ENCODE data around the gene RPS6KL1.
A peak's percentile ranks its signal among the peaks of the same experiment; 100 is the strongest.

Gene RPS6KL1

DNA sequence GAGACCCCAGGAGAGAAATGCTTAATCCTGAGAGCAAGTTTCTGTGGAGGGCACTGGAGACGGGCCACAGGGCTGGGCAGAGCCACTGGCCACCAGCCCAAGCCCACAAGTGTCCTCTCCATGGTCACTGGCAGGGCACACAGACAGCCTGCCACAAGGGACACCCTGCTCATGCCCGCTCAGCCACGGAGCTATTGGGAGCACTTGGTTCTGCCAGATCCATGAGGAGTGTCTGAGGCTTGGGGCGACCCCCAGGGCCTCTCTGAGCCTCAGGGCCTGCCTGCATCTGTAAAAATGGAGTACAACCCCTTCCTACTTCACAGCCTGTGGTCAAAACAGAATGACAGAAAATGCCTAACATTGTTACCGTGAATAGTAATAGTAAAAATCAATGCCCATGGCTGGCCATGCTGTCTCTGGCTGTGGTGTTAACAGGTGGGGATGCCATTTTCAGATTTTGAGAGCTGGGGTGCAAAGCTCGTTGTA, 29.2 kb upstream of the RPS6KL1 start:
- DNase-seq, result no peak

DNA sequence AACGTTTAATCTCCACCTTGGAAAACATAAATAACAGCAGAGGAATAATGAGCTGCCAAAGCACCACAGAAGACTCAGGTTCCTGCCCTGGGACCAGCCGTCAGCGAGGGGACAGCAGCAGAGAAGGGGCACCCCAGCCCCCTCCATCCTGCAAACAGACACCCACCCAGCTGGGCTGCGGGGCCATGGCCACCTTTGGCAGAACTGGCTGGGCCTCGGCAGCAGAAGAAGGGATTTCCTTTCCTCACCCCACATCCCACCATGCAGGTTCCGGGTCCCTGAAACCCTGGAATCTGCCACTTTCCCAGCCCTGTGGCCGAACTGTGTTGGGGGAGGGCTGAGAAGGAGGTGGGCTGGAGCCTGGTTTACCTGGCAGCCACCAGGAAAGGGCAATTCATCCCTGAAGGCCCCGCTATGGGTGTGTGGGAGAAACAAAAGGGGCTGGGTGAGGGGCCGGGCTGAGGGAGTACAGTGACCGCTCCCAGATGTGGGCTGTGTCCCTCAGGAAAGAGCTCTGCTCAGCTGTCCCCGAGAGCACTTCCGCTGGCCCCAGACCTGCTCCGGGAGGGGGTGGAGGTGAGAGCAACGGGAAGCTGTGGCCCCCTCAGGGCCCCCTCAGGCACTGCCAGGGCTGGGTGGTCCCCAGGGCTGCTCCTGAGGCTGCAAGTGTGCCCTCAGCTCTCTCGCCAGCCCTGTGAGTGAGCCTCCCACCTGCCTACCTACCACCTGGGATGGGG, 28.6 kb upstream of the RPS6KL1 start:
- DNase-seq, result no peak

DNA sequence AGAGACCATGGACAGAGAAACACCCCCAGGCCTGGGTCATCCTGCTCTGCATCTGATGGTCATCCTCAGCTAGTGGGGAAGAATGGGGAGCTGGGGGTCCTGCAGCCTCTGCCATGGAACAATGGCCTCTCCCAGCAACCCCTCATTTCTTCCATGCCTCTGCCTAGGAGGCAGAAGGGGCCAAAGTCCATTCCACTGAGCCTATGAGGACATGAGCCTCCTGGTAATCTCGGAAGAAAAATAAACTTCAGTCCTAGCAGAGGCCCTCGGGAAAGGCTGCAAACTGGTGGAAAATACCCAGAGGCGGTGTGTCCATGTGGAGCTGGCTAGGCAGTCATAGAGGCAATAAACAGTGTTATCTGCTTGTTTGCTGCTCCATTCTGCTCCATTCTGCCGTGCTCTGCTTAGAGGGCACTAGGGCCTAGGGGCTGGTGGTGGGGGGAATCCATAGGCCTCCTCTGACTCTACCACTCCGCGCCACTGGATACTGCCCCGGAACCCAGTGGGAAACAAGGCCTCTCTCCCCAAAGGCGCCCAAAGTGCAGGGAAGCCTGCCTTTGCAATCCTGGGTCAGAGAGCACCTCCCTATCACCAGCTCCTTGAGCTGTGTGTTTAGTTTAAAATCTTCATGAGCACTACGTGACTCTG, 27.9 kb upstream of the RPS6KL1 start:
- DNase-seq, result no peak

DNA sequence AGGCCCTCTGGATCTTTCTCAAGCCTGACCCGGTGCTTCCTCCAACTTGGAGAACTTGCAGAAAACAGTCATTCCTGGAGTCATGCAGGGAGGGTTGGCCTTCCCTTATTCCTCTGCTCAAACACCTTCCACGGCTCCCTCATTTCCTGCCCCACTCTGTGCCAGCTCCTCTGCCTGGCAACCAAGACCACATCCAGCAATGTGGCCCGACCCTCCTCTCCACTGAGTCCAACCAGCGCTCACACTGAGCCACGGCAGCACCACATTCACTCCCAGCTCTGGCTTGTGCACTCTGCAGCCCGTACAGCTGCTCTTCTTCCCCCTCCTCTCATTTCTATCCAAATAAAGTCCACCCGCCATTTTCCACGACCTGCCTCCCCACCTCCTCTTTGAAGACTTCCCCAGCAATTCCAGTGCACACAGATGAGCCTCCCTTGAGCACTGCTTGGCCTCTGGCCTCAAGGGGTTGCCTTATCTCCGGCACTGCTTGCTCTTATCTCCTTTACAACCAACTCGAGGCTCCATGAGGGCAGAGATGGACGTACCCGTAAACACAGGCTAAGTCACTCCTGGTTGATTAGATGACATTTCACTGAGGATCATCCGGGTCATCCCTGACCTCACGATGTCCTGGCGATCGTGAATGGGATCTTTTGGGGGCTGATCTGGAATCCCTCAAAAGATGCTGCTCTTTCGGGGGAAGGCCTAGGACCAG, 27.0 kb upstream of the RPS6KL1 start:
- no peak for DNase-seq

DNA sequence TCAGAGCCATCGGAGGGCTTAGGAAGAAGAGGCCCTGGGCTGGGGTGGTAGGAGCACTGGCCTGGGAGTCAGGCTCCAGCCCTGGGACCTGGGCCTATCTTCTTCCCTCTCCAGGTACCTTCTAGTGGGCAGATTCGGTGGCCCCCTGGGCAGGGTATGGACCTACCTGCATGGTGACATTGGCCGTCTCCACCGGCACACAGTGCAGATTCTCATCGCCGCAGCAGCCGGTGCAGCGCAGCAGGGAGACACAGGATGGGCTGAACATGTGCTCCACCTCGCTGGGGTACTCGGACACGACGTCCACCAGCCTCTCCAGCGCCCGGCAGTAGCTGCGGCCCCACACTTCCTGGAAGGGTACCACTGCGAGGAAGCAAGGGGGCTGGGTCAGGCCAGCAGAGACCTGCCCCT, 26.1 kb upstream of the RPS6KL1 start:
- no peak for DNase-seq

DNA sequence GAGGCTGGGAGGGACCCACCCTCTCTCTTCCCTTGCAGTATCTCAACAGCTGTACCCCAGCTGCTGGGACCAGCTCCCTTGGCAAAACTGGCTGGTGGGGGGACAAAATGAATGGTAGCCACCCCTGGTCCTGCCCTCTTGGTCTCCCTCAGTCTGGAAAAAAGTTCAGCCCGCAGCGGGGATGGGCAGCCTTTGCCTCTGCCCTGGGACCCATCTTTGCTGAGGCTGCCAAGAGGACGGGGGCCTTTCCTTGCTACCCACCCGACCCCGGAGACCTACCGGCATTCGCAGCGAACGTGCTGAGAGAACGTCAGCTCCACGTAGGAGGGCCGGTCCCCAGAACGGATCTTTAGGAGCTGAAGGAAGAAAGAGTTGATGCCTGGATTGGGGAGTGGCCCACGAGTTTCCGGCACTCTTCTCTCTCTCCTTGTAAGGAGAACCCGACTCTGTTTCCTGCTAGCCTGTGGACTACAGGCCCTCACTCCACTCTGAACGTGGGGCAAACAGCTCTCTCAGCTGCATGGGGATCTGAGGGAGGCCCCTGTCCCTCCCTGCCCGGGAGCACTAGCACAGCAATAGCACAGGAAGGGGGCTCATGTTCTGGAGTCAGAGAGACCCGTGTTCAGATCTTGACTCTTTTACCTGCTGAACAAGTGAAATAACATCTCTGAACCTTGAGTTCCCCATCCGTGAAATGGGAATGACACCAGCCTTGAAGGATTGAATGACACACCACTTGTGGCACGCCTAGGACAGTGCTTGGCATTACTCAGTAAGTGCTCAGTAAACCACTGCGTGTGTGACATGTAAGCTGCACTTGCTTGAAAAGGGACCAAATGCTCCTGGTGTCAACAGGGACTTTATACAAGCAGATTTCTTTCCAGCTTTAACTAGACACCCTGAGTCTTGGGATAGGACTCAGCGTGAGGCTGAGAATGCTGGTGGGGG, 25.4 kb upstream of the RPS6KL1 start:
- DNase-seq, result no peak

DNA sequence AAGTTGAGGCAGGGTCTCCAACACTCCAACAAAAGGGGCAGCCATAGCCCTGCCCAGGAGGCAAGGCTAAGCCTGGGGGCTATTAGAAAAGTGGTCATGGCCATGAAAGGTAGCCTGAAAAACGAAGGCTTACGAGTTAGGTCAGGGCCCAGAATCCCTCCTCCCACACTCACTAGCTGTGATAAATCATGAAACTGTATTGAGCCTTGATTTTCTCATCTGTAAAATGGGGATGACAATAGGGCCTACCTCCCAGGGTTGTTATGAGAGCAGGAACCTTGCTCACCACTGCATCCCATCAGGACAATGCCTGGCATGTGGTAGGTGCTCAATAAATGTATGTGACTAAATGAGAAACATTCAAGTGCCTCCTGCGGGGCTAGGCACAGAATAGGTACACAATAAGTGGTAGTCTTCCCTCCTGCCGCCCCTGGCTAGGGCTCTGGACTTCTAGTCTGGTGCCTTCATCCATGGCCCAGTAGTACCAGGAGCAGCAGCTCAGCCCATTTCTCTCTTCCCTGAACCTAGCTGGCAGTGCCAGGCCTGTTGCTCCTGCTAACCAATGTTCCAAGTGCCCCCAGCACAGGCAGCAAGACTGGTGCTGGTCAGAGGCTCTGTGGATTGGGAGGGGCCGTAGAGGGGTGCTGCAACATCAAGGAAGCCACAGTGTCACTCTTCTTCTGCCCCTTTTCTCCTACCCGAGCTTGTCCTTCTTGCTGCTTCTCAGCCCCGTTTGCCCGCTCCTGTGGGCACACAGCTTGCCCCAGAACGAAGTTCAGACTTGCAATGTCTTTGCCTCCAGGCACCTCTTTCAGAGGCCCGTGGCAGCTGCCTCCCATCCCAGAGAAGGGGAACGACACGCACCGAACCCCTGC, 24.5 kb upstream of the RPS6KL1 start:
- no peak for DNase-seq

DNA sequence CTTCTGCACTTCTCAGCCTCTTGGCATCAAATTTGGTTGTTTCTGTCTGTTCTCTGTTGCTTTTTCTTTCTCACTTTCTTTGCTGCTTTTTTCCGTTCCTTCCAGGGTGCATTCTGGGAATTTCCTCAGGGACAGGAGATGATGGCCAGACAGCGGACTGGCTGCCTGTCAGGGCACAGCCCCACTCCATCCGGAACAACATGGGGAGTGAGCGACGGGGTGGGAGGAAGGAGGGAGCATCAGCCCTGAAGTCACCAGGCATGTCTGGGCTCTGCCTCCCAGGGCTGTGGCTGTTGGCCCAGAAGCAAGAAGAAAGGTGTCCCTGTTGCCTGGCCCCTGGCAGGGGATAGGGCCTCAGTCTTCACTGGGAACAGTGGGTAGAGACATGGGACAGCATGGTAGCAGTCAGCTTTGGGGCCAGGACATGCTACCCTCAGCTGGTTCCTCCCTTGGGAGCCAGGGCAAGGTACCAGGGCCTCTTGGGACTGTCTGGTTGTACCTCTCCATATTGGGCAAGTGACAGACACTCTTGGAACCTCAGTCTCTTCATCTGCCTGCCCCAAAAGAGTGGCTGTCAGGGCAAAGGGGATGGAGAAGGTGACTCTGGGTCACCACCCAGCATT, 23.7 kb upstream of the RPS6KL1 start:
- no peak for DNase-seq

DNA sequence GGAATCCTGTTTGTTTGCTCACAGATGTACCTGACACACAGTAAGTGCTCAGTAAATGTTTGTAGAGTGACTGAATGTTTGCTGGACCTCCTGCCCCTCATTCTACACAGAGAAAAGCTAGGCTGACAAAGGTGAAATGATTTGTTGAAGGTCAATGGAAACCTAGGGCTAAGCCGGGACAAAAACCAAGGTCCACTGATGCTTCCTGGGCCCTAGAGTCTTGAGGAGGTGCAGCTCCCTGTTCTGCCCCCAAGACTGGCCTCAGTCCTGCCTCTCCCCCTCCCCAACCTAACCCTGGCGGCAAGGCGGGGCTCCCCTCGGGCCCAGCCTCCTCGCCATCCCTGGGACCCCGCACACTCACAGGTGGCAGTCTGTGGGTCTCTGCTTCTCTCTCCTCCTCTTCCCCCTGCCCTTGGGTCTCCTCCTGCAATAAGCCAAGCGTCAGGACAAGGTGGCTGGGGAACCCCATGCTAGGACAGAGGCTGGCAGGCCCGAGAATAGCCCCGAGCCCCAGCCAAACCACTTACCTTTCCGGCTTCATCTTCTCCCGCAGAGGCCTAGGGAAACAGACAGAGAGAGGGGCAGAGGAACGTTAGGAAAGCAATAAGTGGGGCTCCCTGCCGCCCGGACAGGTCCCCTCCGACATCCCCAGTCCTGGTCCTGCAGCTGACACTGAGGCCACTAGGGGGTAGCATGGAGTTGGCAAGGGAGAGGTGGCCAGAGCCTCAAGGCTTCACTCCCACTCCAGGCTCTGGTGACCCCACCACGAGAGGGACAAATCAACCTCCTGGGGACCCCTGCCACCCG, 23.0 kb upstream of the RPS6KL1 start:
- peak; percentile 88 for DNase-seq

DNA sequence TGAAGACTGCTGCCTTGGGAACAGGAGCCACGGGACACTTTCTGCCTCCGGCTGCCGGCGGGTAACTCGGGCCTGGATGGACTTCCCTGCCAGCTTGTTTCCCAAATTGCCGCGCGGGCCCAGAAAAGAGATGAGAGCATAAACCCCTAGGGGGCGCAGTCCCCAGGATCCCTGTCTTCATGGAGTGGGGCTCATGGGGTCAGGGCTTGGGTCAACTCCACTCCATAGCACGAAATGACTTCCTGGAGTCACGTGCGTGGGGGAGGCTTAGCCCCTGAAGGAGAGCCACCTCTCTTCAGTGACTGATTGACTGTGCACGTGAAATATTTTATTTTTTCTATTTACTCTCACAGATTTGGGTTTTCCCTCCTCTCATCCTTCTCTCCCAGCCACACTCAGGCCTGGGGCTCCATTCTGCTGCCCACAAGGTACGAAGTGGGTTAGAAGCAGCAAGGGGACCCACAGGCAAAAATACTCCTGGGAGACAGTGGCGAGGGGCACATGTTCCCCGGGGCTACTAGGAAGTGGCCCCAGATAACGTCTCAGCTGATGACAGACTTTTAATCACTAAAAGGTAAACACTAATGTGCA, 22.3 kb upstream of the RPS6KL1 start:
- DNase-seq, result peak; percentile 69

DNA sequence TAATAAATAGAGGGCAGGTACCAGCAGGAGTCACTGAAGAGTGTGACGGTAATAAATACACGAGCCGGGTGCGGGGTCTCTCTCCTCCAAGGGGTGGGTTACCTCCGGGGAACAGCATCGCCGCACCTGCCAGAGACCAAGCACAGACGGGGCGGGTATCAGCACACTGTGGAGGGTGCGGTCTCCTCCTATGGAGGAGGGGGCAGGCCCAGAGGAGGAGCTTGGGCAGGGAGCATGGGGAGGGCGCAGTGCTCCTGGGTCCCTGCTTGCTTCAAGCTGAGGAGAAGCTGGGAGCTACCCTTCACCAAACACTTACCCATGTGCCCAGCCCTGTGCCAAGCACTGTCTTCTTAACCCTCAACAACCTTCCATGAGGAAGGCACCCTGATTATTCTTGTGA, 19.5 kb upstream of the RPS6KL1 start:
- DNase-seq, result peak; percentile 72

DNA sequence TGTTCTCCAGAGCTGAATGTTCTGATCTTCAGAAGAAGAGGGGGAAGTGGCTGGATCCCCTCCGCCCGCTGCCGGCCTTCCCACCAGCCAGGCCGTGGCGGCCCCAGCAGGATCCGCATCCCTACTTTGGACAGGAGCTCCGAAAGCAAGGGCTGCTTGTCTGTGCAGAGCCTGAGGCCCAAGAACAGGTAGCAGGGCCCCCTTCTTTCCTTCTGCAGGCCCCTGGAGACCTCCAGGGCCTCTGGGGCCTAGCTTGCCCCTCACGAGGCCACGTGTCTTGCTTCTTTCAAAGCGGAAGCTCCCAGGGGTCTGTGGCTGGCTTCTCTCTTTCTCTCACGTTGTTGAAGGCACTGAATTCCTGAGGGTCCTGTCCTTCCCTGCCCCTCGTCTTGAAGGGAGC, 19.1 kb upstream of the RPS6KL1 start:
- no peak for DNase-seq

DNA sequence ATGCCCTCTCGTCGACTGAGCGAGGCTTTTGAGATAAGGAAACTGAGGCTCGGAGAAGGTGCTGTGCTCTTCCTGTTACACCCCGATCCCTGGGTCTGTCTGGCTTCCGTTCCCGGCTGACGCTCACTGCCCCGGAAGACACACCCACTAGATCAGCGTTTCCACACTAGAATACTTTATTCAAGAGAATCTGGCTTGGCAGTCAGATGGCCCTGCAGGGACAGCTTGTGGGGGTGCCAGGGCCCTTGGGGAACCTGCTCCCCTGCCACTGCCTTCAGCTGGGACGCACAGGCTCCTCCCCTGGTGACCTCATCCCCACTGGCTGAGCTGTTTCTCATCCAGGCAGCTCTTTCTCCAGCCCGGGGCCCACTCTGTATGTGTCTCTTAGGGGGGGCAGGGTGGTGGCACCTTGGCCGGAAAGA, 18.6 kb upstream of the RPS6KL1 start:
- peak; percentile 87 for DNase-seq

DNA sequence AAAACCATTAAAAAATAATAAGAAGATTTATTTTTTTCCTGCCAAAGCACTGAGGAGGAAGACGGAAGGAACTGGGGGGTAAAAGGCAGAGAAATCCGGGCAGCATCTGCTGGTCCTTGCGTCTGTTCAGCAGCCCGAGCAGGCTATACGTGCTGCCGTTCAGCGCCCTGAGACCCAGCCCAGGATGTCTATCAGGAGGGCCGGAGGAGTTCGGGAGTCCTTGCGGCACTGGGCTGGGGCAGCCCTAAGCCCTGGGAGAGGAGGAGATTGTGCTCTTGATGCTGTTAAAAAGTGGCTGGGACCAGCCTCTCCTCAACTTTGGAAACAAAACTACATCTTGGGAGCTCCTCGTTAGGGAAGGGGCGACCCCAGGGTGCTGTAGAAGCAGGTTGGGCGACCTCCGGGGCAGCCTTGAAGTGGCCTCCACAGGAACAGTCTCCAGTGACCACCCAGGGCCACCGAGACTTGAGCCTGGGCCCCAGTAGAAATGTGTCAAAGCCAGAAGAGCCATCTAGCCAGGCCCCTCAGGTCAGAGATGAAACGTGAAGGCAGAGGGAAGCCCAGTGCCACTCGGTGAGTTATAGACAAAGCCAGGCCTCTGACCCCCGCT, 18.0 kb upstream of the RPS6KL1 start:
- DNase-seq, result no peak

DNA sequence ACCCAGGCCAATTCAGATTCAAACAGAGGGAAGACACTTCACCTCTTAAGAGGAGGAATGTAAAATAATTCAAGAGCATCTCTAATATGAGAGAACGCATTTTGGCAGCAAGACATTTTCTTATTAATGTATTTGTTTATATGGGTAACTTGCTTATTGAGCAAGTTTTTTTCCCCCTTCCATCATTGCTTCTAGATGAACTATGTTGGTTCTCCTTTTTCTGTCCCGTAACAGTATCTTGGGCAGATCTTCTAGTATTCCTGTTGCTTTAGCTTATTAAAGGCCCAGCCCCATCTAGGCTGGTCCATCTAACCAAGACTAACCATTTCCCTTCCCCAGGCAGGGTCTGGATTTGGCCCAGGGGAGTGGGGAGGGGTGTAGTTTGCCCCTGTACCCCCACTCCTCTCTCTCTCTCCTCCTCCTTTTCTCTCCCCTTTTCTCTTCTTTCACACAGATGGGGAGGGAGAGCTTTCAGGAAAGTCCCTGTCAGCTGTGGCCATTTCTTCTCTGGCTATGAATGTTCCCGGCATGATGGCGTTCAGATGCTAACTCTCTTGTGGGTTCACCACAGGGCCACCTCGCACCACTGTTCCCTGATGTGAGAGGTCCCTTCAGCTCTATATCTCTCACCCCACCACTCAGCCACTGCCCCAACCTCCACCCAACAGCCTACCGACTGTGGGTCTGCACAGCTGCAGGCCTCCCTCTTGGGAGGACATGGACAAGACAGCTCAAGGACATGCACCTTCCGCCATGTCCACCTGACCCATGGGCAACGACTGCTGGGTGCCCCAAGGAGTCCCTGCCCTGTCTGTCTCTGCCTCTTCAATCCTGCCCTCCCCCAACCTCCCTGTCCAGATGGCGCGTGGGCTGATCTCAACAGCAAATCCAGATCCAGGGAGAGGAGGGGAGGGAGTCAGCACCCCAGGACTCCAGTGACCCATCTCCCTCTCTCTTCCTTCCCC, 15.8 kb upstream of the RPS6KL1 start:
- no peak for DNase-seq

DNA sequence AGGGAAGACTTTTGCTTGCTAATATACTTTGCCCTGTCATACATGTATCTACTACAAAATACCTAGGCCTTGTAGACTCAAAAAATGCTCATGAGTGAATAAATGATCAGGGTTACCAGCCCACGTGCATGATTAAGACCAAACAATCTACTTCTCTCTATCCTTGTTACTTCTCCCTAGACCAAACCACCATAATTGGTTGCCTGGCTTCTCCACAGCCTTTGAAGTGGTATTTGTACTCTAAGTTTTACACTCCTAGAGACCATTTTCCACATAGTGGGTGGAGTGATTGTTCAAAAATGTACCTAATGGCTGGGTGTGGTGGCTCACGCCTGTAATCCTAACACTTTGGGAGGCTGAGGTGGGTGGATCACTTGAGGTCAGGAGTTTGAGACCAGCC, 14.1 kb upstream of the RPS6KL1 start:
- DNase-seq, result no peak

DNA sequence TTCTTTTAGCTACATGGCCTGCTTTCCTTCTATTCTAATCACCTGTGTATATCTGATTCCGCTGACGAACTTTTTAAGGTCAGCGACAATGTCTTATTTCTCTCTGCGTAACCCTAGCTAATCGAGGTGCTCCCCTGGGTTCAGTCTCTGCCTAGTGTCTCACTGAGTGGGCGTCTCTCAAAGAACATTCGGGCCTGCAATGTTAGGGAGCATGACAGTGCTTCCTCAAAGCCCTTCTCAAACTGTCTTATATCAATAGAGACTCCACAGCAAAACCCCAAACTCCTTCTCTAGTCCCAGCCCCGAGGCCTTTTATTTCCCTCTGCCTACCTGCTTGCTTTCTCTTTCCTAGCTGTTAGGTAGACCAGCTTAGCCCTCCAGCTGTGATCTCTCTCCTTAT, 13.7 kb upstream of the RPS6KL1 start:
- DNase-seq, result no peak

DNA sequence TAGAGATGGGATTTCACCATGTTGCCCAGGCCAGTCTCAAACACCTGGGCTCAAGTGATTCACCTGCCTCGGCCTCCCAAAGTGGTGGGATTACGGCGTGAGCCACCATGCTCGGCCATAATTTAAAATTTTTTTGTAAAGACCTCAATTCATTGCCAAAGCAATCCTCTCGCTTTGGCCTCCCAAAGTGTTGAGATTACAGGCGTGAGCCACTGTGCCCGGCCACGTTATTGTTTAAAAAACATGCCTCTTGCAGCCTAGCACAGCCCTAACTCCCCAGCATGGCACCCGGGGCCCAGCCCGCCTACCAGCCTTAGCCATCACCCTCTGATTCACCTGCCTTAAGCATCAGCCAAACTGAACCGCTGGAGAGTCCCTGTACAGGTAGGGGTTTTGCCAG, 13.1 kb upstream of the RPS6KL1 start:
- DNase-seq, result no peak
